Measurements from ENCODE around the gene ALPP.
"Not testable (repeated sequence)": the region's sequence is repeated elsewhere in the genome, so short reads cannot be mapped to it uniquely, and the experiment has no call there.

Gene ALPP

GRCh38 chr2:232407428-232408150 is 29.0 kb downstream of the ALPP start:
- DNase-seq = peak; percentile 21

GRCh38 chr2:232408269-232408668 is 29.7 kb downstream of the ALPP start:
- DNase-seq = peak; percentile 38

- DNase-seq = not testable (repeated sequence)
Observed at GRCh38 chr2:232409617-232410016, 31.1 kb downstream of the ALPP start.

GRCh38 chr2:232410238-232410900 is 31.8 kb downstream of the ALPP start:
- no peak for DNase-seq

GRCh38 chr2:232411901-232412629 is 33.5 kb downstream of the ALPP start:
- DNase-seq = no peak

GRCh38 chr2:232412986-232413385 is 34.4 kb downstream of the ALPP start:
- DNase-seq = no peak

GRCh38 chr2:232415138-232415690 is 36.7 kb downstream of the ALPP start:
- no peak for DNase-seq

- no peak for DNase-seq
Observed at GRCh38 chr2:232415736-232416520, 37.4 kb downstream of the ALPP start.

- DNase-seq = no peak
Observed at GRCh38 chr2:232416521-232417470, 38.2 kb downstream of the ALPP start.

GRCh38 chr2:232417489-232417888 is 38.9 kb downstream of the ALPP start:
- DNase-seq = no peak

- no peak for DNase-seq
Observed at GRCh38 chr2:232418056-232418455, 39.5 kb downstream of the ALPP start.

GRCh38 chr2:232418466-232419244 is 40.1 kb downstream of the ALPP start:
- no peak for DNase-seq

- DNase-seq = no peak
Observed at GRCh38 chr2:232419245-232420072, 40.9 kb downstream of the ALPP start.

GRCh38 chr2:232420073-232420454 is 41.5 kb downstream of the ALPP start:
- DNase-seq = no peak

GRCh38 chr2:232420463-232421188 is 42.1 kb downstream of the ALPP start:
- DNase-seq = peak; percentile 70

GRCh38 chr2:232421189-232421785 is 42.7 kb downstream of the ALPP start:
- DNase-seq = no peak

GRCh38 chr2:232422051-232422450 is 43.5 kb downstream of the ALPP start:
- no peak for DNase-seq

- not testable (repeated sequence) for DNase-seq
Observed at GRCh38 chr2:232422996-232423395, 44.4 kb downstream of the ALPP start.

- DNase-seq = not testable (repeated sequence)
Observed at GRCh38 chr2:232423407-232423806, 44.9 kb downstream of the ALPP start.

All from activated CD8-positive, alpha-beta memory T cell treated with anti-CD3 and anti-CD28 coated beads for 24 hours (primary cell).